Transverse colon (tissue), 4 donors: ENCODE measurements around the gene AP3B1.

Source experiments
- EP300 ChIP-seq: sonication (generic); formaldehyde crosslinking; IDR thresholded peaks from one replicate; pipeline ENCODE4 v1.6.1; 2017; ENCODE audit warnings: antibody characterized with exemption, low read depth
- POLR2A ChIP-seq: fragments of 450-650 bp; IDR thresholded peaks from one replicate; pipeline ENCODE4 v1.6.1; 2016; ENCODE audit warnings: antibody characterized with exemption, mild to moderate bottlenecking, moderate library complexity
- POLR2AphosphoS5 ChIP-seq, 3 donors: sonication (generic); formaldehyde crosslinking; IDR thresholded peaks; one replicate each; pipeline ENCODE4 v1.6.1; 2016; ENCODE audit warnings: antibody characterized with exemption in 3 of 3
- TF ChIP-seq, protein P1 (sequence below), 5 experiments: fragments of 200-600 bp in 3 of 5; fragments of 450-650 bp in 2 of 5; sonication (generic) in 3 of 5; IDR thresholded peaks; 1 replicate in 2 of 5; 2 replicates in 3 of 5; pipeline ENCODE4 v1.5.1; 2016 to 2017; ENCODE audit warnings: antibody characterized with exemption in 5 of 5, inconsistent platforms in 3 of 5, mild to moderate bottlenecking in 2 of 5, moderate library complexity in 1 of 5

DNA sequence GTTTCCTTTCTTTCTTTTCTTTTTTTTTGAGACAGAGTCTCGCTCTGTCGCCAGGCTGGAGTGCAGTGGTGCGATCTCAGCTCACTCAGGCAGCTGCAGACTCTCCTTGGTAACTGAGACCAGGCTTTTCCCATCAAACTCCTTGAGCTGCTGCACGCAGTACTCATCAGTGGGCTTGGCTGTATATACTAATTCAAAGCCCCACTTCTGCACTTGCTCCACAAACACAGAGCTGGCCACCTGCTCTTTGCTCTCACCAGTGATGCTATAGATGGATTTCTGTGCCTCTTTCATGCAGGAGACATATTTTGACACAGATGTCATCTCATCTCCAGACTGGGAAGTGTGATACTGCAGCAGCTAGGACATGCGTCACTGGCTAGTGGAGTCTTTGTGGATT, 252.7 kb downstream of the AP3B1 start:
- TF ChIP-seq, protein P1, sequence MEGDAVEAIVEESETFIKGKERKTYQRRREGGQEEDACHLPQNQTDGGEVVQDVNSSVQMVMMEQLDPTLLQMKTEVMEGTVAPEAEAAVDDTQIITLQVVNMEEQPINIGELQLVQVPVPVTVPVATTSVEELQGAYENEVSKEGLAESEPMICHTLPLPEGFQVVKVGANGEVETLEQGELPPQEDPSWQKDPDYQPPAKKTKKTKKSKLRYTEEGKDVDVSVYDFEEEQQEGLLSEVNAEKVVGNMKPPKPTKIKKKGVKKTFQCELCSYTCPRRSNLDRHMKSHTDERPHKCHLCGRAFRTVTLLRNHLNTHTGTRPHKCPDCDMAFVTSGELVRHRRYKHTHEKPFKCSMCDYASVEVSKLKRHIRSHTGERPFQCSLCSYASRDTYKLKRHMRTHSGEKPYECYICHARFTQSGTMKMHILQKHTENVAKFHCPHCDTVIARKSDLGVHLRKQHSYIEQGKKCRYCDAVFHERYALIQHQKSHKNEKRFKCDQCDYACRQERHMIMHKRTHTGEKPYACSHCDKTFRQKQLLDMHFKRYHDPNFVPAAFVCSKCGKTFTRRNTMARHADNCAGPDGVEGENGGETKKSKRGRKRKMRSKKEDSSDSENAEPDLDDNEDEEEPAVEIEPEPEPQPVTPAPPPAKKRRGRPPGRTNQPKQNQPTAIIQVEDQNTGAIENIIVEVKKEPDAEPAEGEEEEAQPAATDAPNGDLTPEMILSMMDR (IDR thresholded peaks at IDR 0.05), result no peak
- no peak for TF ChIP-seq EP300
- TF ChIP-seq POLR2A, result no peak
- no peak for TF ChIP-seq POLR2AphosphoS5 (IDR thresholded peaks at IDR 0.05)
